CD1c-positive myeloid dendritic cell (primary cell): ENCODE measurements around the gene ZSWIM4.
"Not testable (repeated sequence)": the region's sequence is repeated elsewhere in the genome, so short reads cannot be mapped to it uniquely, and the experiment has no call there.

Source experiments
- DNase-seq: peaks from one replicate; pipeline ENCODE4 v3.0.0-alpha.2; 2016; ENCODE audit errors: extremely low spot score

Gene ZSWIM4

DNA sequence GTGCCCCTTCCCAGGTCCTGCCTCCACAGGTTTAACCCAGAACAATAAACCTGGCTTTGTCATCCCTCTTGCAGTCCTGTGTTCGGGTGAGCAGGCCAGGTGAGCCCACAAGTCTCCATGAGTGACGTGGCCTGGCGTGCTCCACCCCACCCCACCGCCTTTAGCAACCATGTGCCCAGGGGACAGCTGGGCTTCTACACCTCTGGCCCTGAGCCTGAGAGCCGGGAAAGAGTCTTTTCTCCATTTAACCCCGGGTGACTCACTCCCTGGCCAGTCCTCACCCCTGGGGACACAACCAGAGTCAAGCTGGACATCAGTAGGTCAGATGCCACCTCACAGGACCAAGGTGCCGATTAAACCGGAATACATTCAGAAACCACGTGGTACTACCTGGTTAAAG, 16.8 kb upstream of the ZSWIM4 start:
- no peak for DNase-seq

DNA sequence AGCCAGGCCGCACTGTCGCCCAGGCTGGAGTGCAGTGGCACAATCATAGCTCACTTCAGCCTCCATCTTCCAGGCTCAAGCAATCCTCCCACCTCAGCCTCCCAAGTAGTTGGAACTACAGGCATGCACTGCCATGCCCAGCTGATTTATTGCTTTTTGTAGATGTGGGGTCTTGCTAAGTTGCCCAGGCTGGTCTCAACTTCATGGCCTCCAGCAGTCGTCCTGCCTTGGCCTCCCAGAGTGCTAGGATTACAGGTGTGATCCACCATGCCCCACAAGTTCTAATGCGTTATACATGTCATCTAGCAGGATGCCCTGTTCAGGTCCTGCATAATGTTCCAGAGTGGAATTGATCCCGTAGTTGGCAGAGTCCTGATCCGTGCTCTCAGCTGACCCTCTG, 16.4 kb upstream of the ZSWIM4 start:
- no peak for DNase-seq

- not testable (repeated sequence) for DNase-seq
These were observed 15.4 kb upstream of the ZSWIM4 start for GRCh38 chr19:13779794-13780193.

DNA sequence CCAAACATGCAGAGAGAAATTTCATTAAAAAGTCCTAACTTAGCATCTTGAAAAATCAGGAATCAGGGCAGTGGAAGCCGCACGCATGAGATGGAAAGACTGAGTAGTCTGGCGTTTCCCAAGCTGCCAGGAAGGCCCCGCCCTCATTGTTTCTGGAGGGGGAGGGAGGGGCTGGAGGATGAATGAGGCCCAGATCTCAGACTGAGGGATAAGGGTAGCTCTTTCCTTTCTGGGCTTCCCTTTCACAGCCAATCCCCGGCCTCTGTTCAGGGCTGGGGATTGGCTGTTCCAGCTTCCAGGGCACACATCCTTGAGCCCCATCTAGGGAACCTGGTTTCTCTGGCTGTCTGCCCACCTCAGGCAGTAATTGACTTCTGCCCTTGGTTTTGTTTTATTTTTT, 13.7 kb upstream of the ZSWIM4 start:
- DNase-seq = peak; percentile 11

DNA sequence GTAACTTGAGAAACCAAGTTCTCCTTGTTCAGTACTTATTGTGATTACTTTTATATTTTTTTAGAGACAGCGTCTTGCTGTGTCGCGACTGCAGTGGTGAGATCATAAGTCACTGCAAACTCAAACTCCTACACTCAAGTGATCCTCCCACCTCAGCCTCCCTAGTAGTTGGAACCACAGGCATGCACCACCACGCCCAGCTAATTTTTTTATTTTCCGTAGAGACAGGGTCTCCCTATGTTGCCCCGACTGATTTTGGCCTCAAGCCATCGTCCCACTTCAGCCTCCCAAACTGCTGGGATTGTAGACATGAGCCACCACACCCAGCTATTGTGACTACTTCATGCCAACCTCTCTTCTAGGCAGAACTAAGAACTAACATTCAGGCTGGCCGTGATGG, 12.7 kb upstream of the ZSWIM4 start:
- no peak for DNase-seq

GRCh38 chr19:13783565-13784500, 11.4 kb upstream of the ZSWIM4 start:
- no peak for DNase-seq

DNA sequence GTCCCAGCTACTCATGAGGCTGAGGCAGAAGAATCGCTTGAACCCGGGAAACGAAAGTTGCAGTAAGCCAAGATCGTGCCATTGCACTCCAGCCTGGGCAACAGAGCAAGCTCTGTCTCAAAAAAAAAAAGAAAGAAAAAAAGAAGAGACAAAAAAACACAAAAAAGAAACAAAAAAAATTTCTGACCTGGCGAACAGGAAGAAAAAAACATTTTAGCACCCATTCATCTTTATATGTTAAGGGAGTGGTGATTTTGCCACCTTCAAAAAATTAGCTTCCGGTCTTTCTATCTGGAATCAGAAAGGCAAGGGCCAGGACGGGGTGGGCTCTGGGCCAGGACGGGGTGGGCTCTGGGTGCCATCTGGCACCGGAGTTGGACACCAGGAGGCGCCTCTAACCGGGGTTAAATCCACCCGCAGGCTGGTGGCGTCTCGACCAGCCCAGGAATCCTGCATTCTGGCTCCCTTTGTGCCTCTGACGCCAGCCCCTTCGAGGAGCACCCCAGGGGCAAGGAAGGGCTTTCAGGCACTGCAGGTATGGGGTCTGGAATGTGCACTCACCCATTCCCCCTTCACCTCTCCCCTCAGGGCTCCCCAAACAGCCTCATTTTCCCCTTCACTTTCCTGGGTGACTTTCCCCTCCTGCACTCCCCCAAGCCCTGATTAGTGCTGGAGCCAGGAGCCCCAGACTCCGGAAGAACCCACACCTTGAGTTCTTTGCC, 10.4 kb upstream of the ZSWIM4 start:
- DNase-seq = peak; percentile 70

GRCh38 chr19:13788991-13789390, 6.3 kb upstream of the ZSWIM4 start:
- peak; percentile 16 for DNase-seq

GRCh38 chr19:13790354-13790753, 4.9 kb upstream of the ZSWIM4 start:
- peak; percentile 47 for DNase-seq

DNA sequence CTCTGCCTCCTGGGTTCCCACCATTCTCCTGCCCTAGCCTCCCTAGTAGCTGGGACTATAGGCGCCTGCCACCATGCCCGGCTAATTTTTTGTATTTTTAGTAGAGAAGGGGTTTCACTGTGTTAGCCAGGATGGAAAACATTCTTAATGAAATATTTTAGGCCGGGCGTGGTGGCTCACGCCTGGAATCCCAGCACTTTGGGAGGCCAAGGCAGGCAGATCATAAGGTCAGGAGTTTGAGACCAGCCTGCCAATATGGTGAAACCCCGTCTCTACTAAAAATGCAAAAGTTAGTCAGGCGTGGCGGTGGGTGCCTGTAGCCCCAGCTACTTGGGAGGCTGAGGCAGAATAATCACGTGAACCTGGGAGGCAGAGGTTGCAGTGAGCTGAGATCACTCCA, 1.9 kb upstream of the ZSWIM4 start:
- not testable (repeated sequence) for DNase-seq

- peak; percentile 26 for DNase-seq
These were observed 866 bp upstream of the ZSWIM4 start for GRCh38 chr19:13794398-13794756.

- no peak for DNase-seq
These were observed 505 bp downstream of the ZSWIM4 start for GRCh38 chr19:13795595-13796300.

GRCh38 chr19:13796301-13797057, 1.2 kb downstream of the ZSWIM4 start:
- DNase-seq = peak; percentile 80

DNA sequence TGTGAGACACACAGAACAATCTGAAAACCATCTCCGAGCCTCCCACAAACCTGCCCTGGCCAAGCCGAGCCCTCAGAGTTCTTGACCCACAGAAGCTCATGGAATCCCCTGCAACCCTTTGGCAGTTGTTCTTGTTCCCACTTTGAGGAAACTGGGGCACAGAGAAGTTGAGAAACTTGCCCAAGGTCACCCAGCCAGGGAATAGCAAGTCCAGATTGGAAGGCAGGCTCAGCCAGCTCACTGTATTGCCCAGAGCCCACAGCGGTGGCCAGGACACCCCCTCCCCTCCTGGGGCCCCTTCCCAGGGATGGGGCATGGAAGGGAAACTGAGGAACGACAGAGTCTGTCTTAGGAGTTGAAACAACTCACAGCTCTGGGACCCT, 1.8 kb downstream of the ZSWIM4 start:
- DNase-seq = no peak

GRCh38 chr19:13797870-13798269, 2.6 kb downstream of the ZSWIM4 start:
- DNase-seq = no peak

GRCh38 chr19:13799669-13800068, 4.4 kb downstream of the ZSWIM4 start:
- DNase-seq = no peak

- DNase-seq = no peak
These were observed 7.8 kb downstream of the ZSWIM4 start for GRCh38 chr19:13803038-13803437.

GRCh38 chr19:13804830-13805683, 9.8 kb downstream of the ZSWIM4 start:
- no peak for DNase-seq

DNA sequence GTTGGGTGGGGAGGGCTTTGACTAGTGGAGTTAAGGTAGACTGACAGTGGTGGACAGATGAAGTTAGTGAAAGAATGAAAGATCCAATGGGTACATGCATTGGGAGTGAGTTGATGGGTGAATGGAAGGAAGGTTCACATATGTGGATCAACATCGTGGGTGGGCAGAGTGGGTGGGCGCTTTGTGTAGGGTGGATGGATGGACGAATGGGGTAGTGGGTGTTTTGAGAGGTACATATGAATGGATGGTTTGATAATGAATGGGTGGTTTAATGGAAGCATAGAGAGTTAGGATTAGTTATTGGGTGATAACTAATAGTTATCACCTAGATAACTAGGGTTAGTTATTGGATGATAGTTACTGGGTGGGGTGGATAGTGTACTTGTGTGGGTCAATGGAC, 11.5 kb downstream of the ZSWIM4 start:
- no peak for DNase-seq

- no peak for DNase-seq
These were observed 12.3 kb downstream of the ZSWIM4 start for GRCh38 chr19:13807421-13808021.
